Prostate gland (tissue), 2 donors: ENCODE measurements around the gene CHTF18.

Source experiments
- POLR2A ChIP-seq: fragments of 450-650 bp; IDR thresholded peaks from one replicate; pipeline ENCODE4 v1.6.1; 2016; ENCODE audit warnings: antibody characterized with exemption, mild to moderate bottlenecking
- POLR2AphosphoS5 ChIP-seq: sonication (generic); formaldehyde crosslinking; IDR thresholded peaks from one replicate; pipeline ENCODE4 v1.6.1; 2017; ENCODE audit warnings: antibody characterized with exemption
- TF ChIP-seq, protein P1 (sequence below), 4 experiments: fragments of 200-600 bp in 2 of 4; fragments of 450-650 bp in 2 of 4; sonication (generic) in 2 of 4; IDR thresholded peaks; 1 replicate in 3 of 4; 2 replicates in 1 of 4; pipeline ENCODE4 v1.5.1; 2016 to 2019; ENCODE audit warnings: antibody characterized with exemption in 4 of 4, mild to moderate bottlenecking in 2 of 4, moderate library complexity in 2 of 4

- TF ChIP-seq, protein P1, sequence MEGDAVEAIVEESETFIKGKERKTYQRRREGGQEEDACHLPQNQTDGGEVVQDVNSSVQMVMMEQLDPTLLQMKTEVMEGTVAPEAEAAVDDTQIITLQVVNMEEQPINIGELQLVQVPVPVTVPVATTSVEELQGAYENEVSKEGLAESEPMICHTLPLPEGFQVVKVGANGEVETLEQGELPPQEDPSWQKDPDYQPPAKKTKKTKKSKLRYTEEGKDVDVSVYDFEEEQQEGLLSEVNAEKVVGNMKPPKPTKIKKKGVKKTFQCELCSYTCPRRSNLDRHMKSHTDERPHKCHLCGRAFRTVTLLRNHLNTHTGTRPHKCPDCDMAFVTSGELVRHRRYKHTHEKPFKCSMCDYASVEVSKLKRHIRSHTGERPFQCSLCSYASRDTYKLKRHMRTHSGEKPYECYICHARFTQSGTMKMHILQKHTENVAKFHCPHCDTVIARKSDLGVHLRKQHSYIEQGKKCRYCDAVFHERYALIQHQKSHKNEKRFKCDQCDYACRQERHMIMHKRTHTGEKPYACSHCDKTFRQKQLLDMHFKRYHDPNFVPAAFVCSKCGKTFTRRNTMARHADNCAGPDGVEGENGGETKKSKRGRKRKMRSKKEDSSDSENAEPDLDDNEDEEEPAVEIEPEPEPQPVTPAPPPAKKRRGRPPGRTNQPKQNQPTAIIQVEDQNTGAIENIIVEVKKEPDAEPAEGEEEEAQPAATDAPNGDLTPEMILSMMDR (IDR thresholded peaks at IDR 0.05) = no peak
- TF ChIP-seq POLR2AphosphoS5 (no peak), POLR2A (no peak)
Measured at GRCh38 chr16:831571-832413, 43.4 kb downstream of the CHTF18 start.
